NCI-H2029 treated with DMSO at 0.1 percent for 48 hours (cell line): ENCODE data around the gene GTF3C6.
"Not testable (repeated sequence)": the region's sequence is repeated elsewhere in the genome, so short reads cannot be mapped to it uniquely, and the experiment has no call there.

ENCODE experiments used
- DNase-seq: peaks from one replicate; lab custom pipeline; 2025; lab: John Stamatoyannopoulos, UW

GTF3C6 gene

DNA sequence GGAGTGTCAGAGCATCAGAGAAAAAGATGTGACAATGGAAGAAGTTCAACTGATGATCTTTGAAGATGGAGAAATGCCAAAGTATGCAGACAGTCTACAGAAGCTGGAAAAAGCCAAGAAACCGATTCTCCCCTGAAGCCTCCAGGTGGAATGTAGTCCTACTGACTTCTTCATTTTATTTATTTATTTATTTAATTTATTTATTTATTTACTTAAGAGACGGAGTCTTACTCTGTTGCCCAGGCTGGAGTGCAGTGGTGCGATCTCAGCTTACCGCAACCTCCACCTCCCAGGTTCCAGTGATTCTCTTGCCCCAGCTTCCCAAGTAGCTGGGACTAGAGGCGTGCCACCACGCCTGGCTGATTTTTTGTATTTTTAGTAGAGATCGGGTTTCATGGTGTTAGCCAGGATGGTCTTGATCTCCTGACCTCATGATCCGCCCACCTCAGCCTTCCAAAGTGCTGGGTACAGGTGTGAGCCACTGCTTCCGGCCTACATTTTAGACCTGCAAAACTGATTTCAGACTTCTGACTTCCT lies 21.1 kb downstream of the GTF3C6 start:
- DNase-seq = no peak

DNA sequence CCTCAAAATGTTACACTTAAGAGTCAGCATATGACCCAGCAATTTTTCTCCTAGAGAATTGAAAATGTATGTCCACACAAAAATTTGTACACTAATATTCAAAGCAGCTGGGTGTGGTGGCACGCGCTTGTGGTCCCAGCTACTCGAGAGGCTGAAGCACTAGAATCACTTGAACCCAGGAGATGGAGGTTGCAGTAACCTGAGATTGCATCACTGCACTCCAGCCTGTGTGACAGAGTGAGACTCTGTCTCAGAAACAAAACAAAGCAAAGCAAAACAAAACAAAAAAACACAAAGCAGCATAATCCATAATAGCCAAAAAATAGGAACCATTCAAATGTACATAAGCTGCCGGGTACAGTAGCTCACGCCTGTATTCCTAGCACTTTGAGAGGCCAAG lies 21.7 kb downstream of the GTF3C6 start:
- no peak for DNase-seq

DNA sequence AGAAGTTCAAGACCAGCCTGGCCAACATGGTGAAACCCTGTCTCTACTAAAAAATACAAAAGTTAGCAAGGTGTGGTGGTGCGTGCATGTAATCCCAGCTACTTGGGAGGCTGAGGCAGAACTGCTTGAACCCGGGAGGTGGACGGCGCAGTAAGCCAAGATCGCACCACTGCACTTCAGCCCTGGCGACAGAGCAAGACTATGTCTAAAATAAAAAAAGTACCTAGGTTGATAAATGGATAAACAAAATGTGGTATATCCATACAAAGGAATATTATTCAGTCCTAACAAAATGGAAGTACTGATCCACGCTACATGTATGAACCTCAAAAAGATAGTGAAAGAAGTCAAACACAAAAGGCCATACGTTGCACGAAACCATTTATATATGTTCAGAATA lies 22.1 kb downstream of the GTF3C6 start:
- DNase-seq = no peak

DNA sequence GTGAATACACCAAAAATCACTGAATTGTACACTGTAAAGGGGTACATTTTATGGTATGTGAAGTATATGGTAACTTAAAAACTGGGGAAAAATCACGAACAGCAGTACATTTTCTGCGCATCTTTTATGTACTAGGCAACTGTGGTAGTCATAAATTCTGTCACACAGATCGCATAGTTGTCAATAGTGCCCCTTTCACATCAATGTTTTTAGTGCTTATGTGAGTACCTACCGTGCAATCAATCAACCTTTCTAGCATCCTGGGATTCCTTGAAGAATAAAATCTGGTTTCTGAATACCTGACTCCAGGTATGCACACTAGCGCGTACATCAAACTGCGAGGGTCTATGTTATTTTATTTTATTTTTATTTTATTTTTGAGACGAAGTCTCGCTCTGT lies 22.7 kb downstream of the GTF3C6 start:
- no peak for DNase-seq

DNA sequence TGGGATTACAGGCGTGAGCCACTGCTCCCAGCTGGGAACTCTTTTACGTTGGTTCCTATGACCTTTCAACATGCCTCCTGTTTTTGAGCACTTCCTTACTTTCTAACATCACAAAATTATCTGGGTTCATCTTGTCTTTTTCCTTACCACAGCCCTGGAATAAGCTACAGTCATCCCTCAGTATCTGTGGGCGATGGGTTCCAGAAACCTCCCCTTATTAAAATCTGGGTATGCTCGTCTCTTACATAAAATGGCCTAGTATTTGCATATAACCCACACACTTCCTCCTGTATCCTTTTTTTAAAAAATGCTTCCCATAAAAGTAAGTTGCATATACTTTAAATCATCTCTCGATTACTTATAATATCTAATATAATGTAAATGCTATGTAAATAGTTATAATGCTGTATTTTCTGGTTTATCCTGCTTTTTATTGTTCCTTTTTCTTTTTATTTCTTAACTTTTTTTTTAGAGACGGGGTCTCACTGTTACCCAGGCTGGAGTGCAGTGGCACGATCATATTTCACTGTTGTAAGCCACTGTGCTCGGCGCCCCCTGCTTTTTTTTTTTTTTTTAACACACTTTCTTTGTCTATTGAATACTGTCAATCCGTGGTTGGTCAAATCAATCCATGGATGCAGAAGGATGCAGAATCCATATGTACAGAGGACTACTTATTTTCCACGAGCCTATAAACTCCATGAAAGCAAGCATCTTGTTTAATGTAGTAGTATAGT lies 32.5 kb downstream of the GTF3C6 start:
- DNase-seq = no peak

DNA sequence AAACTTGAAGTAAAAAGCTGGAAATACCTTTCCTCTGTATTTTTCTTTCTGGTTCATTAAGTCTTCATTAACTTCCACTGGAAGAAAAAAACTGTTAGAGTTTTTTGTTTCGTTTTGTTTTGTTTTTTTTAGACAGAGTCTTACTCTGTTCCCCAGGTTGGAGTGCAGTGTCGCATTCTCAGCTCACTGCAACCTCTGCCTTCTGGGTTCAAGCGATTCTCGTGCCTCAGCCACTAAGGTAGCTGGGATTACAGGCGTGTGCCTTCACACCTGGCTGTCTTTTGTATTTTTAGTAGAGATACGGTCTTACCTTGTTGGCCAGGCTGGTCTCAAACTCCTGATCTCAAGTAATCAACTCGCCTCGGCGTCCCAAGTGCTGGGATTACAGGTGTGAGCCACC lies 38.2 kb downstream of the GTF3C6 start:
- DNase-seq = no peak

DNA sequence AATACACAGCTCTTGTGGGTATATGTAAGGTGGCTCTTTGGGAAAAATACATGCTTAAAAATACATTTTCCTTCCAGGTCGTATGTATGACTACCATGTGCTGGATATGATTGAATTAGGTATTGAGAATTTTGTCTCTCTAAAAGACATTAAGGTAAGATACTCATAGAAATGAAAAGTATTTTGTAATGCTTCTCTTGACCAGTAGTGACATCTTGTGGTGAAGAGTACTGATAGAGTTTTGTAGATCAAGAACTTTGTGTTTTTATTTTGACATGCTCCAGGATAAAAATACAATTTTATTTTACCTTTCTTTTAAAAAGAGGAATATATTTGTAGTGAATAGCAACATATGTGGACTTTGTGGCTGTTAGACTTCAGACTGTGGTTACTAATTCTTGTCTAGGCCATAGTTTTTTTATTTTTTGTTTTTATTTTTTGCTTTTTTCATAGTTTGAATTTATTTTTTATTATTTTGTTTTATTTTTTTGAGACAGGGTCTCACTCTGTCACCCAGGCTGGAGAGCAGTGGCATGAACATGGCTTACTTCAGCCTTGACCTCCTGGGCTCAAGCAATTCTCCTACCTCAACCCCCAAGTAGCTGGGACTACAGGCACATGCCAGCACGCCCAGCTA lies 41.2 kb downstream of the GTF3C6 start:
- no peak for DNase-seq

DNA sequence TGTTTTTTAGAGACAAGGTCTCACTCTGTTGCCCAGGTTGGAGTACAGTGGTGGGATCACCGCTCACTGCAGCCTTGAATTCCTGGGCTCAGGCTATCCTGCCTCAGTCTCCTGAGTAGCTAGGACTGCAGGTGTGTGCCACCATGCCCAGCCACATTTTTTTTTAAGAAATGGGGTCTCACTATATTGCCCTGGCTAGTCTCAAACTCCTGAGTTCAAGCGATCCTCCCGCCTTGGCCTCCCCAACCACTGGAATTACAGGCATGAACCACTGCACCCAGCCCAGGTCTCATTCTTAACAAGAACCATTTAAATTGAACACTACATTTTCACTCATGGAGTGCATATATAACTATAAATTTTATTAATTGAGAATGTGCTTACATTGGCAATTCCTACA lies 43.8 kb downstream of the GTF3C6 start:
- no peak for DNase-seq

DNA sequence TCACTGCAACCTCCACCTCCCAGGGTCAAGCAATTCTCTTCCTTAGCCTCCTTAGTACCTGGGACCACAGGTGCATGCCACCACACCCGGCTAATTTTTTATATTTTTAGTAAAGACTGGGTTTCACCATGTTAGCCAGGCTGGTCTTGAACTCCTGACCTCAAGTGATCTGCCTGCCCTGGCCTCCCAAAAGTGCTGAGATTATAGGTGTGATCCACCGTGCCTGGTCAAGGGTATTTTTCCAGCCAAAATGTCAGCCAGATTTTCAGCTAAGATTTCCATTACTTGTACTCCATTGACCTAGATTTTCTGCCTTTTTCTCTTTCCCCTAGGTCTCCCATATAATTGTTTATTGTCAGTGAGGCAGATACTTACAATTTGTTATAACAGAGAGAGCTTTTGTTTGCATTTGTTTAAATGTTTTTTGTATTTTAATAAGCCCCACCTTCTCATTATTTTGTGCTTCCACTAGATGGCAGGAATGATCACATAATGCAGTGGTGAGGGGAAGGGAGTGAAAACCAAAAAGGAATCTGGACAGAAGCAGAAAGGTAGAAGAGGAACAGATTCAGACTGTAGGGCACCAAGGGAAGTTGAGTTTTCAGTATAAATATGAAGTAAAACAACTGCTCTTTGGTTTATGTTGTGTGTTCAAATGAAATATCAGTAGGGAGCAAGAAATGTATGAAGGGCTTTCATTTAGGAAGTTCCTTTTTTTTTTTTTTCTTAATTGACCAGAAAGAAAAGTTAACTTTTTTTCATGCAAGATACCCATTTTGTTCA lies 53.0 kb downstream of the GTF3C6 start:
- DNase-seq = peak; percentile 67

DNA sequence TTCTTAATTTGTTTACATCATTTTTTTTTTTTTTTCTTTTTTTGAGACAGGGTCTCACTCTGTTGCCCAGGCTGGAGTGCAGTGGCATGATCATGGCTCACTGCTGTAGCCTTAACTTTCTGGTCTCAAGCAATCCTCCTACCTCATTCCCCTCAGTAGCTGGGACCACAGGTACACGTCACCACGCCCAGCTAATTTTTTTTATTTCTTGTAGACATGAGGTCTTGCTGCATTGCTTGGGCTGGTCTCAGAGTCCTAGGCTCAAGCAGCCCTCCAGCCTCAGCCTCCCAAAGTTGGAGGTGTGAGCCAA lies 53.6 kb downstream of the GTF3C6 start:
- no peak for DNase-seq

DNA sequence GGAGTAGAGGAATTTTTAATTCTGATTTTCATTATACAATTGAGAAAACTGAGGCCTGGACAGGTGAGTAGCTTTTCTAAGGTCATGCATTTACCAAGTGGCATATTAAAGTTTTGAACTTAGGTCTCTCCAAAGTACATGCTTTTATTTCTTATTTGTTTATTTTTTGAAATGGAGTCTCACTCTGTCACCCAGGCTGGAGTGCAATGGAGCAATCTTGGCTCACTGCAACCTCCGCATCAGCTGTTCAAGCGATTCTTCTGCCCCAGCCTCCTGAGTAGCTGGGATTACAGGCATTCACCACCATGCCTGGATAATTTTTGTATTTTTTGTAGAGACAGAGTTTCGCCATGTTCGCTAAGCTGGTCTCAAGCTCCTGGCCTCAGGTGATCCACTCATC lies 54.0 kb downstream of the GTF3C6 start:
- not testable (repeated sequence) for DNase-seq

DNA sequence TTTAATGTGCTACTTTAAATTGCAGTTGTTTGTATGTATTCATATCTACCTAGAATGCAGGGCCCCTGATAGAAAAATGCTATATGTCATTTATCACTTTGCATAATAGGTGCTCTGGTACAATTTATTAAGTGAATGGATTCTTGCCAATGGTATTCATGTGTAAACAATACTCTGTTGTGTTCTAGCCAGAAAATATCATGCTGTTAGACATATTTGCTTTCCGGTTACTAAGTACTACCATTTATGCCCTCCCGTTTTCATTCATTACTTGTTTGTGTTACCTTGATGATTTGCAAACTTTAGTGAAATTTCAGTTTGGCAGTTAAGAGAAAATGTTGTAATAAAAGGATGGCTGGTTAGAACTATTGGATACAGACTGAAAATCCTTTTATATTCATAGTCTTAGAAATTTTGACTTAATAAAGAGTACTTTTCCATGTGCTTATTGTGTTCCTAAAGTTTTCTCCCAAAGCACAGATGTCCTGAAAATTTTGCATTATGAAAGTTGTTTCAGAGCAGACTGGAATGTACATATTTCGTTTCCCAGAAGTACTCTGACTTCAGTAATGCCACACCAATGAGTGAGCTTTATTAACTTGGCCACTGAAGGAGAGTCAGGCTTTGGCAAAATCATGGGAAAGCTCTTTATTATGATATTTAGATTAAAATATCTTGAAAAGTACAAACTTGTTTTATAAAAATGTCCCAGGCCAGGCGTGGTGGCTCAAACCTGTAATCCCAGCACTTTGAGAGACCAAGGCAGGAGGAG lies 54.8 kb downstream of the GTF3C6 start:
- peak; percentile 59 for DNase-seq

DNA sequence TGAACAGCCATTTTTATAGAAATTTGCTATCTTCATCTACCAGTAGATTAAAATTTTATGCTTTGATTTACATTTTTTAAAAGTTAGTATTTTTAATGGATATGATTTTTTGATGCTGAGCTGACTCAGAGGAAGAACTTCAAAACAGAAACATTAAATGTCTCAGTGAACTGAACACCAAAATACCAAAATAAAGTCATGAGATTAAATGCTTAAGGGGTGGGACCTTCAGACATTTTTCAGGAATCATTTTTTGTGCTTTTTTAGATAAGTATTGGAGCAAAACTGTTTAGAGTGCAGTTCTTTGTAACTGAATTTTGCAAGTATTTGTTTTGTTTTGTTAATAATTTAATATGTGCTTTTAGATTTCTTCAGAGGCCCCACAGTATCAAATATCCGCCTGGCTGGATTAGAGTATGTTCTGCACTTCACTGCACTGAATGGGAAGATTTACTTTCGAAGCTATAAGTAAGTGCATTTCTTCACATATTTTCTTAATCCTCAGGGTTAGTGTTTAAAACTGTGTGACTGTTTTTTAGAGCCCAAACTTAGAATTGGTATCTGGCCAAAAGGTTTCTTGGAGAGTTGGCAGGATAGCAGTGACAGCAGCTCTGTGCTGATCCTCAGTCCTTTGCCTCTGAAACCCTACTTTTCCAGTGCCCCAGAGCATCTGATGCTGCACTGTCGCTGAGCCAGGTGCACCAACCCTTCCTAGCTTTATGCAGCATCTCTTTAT lies 57.1 kb downstream of the GTF3C6 start:
- DNase-seq = no peak

DNA sequence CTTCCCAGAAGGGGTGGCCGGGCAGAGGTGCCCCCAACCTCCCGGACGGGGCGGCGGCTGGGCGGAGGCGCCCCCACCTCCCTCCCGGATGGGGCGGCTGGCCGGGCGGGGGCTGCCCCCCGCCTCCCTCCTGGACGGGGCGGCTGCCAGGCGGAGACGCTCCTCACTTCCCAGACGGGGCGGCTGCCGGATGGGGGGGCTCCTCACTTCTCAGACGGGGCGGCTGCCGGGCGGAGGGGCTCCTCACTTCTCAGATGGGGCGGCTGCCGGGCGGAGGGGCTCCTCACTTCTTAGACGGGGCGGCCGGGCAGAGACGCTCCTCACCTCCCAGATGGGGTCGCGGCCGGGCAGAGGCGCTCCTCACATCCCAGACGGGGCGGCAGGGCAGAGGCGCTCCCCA lies 58.7 kb downstream of the GTF3C6 start:
- DNase-seq = not testable (repeated sequence)
